ENCODE results near the gene RAP1GAP2.

The RAP1GAP2 gene

DNA sequence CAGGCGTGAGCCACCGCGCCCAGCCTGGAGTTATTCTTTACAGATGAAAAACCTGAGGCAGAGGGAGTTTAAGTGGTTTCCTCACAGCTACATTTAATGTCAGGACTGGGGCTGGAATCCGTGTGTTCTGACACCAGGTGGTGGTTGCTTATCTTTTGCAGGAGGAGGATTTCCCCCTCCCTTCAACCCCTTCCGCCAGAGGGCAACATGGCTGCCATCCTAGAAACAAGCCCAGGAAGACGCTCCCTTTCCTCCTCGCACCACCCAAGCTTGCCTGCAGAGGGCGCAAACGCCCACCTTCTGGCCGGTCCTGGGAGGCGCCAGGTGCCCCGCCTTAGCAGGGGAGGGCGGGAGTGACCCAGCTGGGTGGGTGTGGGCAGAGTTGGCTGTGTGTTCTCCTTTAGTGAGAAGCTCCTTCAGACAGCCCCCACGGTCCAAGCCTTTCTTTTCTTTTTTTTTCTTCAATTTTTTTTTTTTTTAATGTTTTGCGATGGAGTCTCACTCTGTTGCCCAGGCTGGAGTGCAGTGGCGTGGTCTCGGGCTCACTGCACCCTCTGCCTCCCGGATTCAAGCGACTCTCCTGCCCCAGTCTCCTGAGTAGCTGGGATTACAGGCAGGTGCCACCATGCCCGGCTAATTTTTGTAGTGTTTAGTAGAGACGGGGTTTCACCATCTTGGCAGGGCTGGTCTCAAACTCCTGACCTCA is 9.9 kb upstream of the RAP1GAP2 start:
- DNase-seq (ENCODE audit: low spot score) = peak; percentile 86

DNA sequence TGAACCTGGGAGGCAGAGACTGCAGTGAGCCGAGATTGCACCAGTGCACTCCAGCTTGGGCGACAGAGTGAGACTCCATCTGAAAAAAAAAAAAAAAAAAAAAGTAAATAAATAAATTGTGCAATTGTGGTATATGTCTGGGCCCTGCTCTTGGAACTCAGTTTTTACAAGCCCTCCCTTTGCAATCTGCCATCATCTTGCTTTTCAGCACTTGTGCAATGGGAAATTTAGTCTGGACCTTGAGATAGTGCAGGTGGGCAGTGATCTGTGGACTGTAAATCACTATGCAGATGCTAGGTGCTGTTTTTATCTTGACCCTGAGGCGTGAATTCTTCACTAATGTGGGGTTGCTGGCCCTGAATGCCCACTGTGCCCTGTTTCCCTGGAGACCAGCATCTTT is 6.5 kb upstream of the RAP1GAP2 start:
- DNase-seq (ENCODE audit: low spot score) = no peak

DNA sequence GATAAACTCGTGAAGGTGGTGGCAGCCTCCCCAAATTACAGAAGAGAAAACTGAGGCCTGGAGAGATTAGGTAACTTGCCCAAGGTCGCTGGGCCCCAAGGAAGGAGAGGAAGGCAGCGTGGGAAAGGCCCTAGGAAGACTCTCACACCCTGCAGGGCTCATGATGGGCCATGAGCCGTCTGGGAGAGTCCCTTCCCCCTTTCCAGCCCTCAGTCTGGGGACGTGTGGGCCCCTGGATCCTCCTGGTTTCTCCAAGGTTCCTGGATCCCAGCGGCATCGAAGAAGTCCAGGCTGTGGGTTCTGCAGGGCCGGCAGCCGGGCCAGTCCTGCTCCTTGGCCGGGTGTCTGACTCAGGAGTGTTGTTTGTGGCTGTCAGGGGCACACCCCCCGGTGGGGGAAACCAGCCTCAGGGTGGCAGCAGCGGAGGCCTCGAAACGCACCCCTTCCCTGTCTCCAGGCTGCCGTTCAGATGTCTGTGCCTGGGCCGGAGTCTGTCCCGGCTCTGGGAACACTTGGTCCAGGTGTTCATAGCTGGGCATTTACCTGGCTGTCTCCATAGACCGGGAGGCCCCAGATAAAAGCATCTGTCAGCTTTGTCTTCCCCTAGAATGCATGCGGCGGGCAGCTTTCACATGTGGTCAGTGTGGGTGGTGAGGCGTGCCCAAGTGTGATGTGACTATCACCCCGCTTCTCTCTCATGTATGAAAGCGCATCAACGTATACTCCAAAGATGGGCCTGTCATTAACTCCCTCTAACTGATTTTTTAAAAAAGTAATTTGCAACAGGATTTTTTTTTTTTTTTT is 3.7 kb upstream of the RAP1GAP2 start:
- DNase-seq (ENCODE audit: low spot score) = no peak

DNA sequence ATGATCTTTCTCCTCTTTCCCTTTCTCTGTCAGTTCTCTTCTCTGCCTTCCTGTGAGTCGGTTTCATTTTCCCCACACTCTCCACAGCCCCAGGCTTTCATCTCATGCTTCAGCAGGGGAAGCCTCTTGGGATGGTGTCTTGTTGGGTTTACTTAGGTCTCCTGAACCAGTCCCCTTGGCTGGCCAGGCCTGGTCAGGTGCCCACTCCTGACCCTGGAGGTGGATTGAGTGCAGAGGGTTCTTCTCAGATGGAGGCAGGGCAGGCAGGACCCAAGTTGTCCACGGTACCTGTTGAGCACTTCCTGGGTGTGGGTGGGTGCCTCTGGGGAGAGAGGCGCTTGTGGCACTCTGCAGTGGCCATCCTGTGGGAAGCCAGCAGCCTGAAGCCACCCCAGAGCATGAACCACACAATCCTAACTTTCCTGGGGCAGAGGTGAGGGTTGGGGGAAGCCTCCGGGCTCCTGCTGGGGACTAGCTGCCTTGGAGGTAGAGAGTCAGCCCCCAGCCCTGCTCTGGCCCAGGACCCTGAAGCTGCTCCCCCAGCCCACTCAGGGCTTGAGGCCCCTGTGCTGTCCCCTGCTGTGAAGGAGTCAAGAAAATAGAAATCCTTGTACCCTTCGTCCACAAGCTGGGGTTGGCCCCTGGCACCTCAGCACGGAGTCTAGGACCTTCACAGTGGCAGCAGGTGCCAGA is 2.0 kb upstream of the RAP1GAP2 start:
- DNase-seq (ENCODE audit: low spot score) = no peak

DNA sequence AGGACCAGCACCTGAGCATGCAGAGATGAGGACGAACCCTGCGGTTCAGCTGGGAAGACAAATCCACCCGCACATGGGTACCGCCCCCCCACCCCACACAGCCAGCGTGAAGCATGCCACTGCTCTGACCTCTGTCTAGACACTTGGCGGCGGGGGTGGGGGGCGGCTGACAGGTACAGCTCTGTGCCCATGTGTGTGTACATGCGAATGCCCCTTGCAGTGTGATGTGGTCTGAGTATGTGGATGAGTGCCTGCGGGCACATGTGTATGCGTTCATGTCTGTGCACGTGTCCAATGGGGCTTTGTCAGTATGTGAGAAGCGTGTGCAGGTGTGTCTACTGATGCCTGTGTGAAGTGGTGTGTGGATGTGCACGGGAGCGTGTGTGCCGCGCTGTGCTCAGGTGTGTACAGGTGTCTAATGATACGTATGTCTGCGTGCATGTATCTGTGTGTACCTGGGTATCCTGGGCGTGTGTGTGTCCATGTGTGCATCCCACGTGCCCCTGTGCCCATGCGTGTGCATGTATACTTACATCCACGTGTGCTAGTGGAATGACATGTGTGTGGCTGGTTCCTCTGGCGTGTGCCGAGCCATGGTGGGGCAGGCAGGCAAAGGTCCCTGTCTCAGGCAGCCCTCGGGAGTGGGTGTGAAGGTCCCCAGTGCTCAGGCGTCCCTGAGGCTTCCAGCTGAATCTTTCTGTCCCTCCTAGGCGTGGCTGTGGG is 636 bp upstream of the RAP1GAP2 start:
- no peak for DNase-seq (ENCODE audit: low spot score)

DNA sequence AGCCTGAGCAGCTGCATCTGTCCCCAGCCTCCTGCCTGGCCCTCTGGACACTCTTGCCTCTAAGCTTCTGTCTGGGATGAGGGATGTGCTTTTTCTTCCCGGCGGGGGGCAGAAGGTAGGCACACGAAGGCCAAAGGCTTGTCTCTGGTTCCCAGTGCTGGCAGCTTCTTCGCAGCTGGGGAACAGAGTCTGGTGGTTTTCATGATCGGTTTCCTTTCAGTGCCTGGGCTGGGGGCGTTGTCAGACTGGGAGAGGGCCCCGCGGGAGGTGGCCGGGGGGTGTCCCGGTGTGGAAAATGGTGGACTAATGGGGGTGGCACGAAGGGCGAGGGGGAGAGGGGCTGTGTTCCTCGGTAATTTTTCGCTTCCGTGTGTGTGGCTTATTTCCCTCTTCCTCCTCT is 988 bp downstream of the RAP1GAP2 start:
- no peak for DNase-seq (ENCODE audit: low spot score)

DNA sequence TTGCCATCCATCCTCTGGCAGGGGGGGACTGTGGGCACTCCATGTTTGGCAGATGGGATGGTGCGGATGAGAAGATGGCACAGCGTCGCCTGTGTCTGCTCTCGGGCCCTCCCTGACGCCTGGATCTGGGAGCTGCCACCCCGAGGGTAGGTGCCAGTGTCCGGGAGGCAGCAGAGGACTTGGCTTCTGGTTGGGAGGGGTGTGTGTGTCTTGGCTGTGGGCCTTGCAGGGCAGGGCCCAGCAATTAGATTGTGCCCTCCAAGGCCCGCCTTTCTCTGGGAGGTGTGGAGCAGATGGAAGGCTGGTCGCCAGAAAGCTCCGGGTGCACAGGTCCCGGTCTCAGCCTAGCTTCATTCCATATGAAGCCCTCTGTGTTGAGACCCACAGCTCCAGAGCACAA is 1.4 kb downstream of the RAP1GAP2 start:
- no peak for DNase-seq (ENCODE audit: low spot score)

DNA sequence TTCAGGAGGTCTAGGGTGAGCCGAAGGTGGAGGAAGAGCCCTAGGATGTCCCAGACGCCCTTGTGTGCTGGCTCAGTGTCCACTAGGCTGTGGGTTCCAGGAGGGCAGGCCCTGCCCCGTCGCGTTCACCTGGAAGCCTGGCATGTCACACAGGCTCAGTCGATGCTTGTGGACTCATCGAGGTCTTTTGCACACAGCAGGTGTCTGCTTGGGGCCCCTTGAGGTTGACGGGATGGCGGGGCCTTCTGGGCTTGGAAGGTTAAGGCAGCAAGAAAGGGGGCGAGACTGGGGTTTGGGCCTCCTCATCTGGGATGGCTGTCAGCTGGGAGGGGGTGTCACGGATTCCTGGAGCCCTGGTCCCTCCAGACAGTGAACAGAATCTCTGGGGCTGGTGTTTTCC is 1.9 kb downstream of the RAP1GAP2 start:
- DNase-seq (ENCODE audit: low spot score) = no peak

DNA sequence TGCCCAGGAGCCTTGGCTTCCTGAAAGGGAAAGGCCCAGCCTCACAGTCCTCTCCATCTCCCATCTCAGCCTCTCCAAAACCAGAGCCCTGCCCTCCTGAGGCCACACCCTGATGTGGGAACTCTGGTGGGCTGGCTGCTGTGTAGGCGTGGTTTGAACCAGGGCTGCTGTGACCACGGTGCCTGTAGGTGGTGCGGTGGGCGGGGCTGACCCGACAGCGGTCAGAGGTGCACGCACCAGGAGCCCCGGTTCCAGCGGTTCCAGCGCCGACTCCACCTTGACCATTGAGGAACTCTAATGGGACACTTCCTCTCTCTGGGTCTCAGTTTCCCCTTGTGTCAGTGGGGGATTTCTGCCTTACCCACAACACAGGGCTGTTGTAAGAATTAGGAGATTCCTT is 2.4 kb downstream of the RAP1GAP2 start:
- DNase-seq (ENCODE audit: low spot score) = no peak

DNA sequence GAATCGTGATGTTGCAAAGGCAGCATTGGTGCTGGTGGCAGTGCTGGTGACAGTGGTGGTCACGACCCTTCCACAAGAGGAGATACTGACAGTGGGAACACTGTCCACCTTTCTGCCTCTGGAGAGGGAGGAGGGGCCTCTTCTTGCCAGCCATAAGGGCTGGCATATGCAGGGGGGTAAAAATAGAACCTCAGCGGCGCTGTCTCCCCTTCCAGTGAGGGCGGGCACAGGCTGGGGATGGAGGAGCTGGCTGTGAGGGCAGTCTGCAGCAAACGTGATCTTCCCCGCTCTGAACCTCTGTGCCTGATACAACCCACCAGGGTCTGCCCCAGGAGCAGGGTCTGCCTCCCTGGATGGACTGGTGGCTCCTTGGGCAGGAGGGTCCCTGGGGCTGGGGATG is 3.4 kb downstream of the RAP1GAP2 start:
- no peak for DNase-seq (ENCODE audit: low spot score)

DNA sequence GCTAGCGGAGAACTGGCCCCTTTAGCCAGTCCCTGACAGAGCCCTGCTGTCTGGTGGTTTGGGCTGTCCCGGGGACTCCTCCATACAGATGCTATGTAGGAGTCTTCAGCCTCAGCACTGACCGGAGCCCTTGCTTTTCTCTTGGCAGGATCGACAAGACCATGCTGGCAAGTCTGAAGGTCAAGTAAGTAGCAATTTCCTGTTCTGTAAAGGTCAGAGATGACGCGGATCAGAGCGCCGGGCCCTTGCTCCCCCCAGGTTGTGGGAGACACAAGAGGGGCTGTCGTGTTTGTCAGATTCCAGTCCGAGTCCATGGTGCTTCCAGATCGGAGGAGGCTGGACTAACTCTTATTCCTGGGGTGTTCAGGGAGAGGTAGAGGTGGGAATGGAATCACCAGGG is 4.1 kb downstream of the RAP1GAP2 start:
- no peak for DNase-seq (ENCODE audit: low spot score)

DNA sequence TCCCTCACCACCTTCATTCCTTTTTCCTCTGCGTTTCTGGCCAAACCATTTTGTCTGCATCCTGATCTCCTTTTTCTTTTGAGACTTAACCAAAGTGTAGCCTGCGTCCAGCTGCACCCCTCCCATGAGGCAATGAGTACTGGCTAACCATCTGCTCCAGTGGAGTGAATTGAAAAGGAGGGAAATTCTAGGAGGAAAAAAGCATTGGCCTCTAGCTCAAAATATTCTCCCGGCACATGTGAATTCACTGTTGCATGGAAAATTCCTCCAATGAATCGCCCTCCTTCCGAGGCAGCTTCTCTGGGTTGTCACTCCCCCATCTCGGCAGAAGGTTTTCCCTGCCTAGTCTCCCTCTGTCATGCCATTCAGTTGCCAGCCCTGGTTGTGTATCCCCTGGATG is 5.6 kb downstream of the RAP1GAP2 start:
- DNase-seq (ENCODE audit: low spot score) = no peak

DNA sequence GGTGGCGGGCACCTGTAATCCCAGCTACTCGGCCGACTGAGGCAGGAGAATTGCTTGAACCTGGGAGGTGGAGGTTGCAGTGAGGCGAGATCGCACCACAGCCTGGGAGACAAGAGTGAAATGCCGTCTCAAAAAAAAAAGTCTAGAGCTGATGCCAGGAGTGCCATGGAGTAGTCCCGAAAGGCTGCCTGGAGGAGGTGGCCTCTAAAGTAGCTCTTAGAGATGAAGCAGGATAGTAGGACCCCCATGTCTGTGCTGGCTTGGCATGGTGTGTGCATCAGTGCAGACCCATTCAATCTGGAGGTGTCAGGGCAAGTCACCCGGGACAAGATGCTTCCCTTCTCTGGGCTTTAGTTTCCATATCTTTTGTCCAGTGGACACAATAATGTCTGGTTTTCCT is 6.3 kb downstream of the RAP1GAP2 start:
- DNase-seq (ENCODE audit: low spot score) = no peak

DNA sequence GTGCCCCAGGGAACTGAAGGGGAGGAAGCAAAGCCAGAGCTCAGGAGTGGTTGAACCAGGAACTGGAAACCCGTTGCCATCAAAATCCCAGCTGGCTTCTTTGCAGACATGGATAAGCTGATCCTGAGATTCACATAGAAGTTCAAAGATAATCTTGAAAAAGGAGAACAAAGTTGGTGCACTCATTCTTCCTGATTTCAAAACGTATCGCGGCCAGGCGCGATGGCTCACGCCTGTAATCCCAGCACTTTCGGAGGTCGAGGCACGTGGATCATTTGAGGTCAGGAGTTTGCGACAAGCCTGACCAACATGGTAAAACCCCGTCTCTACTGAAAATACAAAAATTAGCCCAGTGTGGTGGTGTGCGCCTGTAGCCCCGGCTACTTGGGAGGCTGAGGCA is 7.1 kb downstream of the RAP1GAP2 start:
- DNase-seq (ENCODE audit: low spot score) = no peak

DNA sequence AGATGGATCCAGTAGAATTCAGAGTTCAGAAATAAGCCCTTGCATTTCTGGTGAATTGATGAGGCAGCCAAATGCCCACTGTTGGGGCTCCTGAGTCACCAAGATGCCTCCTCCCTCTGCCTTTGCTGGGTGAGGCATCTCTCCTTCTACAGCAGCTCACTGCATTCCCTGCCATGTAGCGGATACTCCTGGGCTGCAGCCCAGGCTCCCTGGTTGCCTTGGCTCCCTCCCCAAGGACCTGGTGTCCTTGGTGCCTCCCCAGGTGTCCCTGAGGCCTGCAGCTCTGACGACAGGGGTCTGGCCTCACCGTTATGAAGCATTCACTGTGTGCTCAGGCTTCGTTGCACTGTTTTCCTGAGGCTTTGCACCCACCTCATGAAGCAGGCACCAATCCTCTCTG is 7.7 kb downstream of the RAP1GAP2 start:
- DNase-seq (ENCODE audit: low spot score) = no peak

DNA sequence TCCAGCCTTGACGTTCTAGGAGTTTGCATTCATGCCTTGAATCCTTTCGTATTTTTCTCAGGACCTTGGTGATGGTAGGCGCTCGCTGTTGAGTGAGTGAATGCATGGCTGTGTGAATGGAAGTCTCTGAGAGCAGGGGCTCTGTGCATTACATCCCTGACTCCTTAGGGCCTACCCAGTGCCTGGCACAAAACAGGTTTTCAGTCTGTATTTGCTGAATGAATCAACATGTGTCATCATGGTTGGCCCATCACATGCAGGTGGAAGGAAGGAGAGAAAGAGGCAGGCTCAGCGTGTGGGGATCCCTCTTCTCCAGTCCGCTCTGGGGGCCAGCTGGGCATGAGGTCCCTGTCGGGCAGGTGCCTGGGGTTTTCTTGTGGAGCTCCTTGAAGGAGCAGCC is 8.7 kb downstream of the RAP1GAP2 start:
- no peak for DNase-seq (ENCODE audit: low spot score)

DNA sequence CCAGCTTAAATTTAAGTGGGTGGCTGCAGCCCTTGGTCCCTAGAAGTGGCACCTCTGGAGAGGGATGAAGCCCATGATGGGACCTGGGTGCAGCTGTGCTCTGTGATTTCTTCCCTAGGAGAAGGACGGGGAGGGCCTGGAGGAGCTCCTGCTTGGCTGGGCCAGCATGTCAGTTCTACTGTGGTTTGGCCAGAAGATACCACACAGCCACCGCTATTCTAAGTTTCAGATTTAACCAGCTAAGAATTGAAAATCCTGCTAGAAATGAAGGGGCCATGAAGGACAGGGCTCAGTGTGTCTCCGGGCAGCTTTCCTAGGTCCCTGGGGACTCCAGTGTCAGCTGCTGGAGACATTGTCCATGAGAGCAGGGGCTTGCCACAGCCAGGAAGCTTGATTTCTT is 9.7 kb downstream of the RAP1GAP2 start:
- DNase-seq (ENCODE audit: low spot score) = no peak

DNA sequence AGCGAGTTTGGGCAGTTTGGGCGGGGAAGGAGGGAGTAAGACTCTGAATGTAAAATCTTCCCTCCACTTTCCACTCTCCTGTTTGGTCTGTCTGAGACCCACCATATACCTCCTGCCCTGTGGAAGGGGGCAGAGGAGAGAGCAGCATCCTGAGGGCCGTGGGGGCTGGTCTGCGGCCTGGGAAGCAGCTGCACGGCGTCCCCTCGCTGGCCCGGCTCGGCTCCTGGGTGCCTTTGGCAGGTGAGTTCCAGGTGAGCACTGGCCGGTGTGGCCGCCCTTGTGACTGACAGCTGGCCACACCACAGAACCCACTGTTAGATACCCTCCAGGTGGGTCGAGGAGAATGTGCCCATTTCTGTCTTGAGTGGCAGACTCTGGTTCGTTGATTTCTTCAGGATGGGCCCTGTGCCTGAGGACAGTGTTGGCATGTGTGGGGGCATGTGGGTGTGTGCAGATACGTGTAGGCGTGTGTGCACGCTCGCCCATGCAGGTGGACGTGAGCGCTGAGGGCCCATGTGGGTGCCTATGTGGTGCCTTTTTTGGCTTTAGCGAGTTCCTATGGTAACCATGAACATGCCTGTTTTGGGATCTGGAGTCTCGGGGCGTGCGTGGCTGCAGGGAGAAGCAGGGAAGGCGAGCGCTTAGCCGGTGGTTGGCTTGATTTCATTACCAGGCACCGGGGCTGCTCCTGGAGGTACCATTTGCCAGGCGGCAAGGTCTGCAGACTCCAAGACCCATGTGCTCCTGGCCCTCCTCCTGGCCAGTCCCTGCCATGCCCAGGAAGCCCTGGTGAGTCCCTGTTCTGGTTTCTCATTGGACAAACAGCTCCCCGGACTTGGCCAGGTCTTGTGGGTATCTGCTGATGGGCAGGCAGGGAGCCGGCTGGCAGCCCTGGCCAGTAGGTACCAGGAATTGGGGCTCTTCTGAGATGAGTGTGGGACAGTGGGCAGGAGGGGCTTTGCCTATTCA is 12.4 kb downstream of the RAP1GAP2 start:
- no peak for DNase-seq (ENCODE audit: low spot score)

DNA sequence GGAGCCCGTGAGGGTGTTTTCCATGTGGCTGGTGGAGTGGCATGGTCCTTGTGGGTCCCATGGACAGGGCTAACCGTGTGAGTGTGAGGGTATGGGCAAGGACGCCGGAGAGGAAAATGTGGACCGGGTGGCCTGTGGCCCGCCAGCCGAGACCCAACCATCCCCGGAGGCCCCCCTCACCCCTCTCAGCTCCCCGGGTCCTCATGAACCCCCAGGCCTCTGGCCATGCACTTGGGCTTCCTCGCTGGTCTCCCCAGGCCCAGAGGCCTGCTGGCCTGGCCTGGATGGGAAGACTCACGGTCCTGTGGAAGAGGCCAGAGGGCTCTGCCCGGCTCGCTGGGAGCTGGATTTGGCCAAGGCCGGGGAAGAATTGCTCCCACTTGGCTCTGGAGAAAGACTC is 13.1 kb downstream of the RAP1GAP2 start:
- DNase-seq (ENCODE audit: low spot score) = no peak

DNA sequence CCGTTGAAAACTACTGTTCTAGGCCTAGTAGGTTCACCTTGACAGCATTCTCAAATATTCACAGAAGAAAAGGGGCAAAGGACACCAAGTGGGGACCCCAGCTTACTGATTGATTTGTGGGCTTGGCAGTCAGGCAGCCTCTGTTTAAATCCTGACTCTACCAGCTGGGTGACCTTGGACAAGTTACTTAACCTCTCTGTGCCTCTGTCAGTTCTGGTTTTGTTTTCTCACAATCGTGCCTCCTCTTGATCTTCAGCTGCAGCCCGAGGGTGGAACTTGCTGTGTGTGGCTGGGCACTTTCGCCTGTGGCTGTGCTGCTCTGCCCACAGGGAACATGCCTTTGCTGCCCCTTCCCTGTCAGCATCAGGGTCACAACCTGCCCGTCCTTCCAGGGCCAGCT is 17.8 kb downstream of the RAP1GAP2 start:
- DNase-seq (ENCODE audit: low spot score) = no peak
